ENCODE data around the gene HS3ST5.

Gene HS3ST5

DNA sequence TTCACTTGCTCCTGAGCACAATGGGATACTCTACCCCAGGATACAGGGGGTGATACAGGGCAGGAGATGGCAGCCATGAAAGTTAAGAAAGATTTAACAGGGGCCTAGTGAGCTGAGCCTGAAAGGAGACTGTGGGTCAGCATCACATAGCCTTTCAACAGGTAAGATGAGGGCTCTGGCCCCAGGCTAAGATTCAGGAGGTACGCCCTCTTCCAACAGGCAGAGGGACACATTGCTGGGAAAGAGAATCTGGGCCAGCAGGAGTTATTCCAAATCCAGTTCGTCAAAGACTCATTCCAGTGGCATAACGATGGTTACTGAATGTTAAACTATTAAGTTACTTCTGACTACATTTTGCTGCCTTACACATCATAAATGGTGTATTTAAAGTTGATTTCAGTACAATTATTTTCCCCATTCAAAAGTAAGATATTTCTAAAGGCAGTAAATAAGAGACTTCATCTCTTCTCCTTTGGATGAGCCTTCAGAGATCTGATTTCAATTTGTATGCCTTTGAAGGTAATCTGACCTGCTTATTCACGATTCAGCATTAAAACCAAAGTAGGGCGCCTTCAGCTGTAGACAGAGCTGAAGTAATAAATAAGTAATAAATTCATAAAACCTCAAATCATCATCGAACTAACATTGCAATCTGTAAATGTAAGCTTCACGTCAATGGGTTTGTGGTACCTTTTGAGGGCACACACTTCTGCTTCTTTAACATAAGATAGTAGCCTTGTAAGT, 62.4 kb downstream of the HS3ST5 start:
- TF ChIP-seq, protein P1, sequence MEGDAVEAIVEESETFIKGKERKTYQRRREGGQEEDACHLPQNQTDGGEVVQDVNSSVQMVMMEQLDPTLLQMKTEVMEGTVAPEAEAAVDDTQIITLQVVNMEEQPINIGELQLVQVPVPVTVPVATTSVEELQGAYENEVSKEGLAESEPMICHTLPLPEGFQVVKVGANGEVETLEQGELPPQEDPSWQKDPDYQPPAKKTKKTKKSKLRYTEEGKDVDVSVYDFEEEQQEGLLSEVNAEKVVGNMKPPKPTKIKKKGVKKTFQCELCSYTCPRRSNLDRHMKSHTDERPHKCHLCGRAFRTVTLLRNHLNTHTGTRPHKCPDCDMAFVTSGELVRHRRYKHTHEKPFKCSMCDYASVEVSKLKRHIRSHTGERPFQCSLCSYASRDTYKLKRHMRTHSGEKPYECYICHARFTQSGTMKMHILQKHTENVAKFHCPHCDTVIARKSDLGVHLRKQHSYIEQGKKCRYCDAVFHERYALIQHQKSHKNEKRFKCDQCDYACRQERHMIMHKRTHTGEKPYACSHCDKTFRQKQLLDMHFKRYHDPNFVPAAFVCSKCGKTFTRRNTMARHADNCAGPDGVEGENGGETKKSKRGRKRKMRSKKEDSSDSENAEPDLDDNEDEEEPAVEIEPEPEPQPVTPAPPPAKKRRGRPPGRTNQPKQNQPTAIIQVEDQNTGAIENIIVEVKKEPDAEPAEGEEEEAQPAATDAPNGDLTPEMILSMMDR (IDR thresholded peaks at IDR 0.05; ENCODE audit: borderline replicate concordance, insufficient read depth, low read depth, low read length) = no peak
- H3K4me3 ChIP-seq (ENCODE audit: low read depth, low read length) = no peak overlapping the region

DNA sequence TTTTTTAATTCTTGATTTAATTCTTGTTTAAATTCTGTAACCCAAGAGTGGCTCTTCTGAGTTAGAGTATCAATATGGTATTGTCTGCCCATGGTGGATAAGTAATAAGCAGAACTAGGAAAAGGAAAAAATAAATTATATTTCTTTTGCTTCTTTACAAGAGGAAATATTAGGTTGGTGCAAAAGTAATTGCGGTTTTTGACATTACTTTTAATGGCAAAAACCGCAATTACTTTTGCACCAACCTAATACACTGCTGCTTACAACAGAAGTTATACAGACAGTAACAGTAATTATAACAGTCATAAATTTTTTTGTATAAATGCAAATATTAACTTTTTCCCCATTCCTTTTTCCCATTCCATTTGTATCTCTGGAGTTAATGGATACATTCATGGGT, 65.6 kb downstream of the HS3ST5 start:
- TF ChIP-seq, protein P1 (IDR thresholded peaks at IDR 0.05; ENCODE audit: borderline replicate concordance, insufficient read depth, low read depth, low read length) = no peak

DNA sequence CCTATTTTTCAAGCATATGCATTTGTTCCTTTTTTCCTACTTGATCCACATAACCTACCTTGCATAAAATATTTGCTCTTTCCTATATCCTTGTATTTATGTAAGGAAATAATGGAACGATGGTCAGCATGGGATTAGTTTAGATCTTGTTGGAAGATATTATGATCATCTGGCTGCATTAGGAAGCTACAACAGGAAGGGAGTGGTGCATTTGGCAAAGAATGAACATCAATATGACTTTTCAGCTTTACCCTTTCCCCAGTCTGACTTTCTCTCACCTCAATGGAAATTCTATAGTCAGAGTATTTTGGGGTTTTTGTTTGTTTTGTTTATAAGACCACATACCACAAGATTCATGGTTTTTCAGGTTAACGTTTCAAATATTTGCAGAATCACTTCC, 66.0 kb downstream of the HS3ST5 start:
- TF ChIP-seq, protein P1 (IDR thresholded peaks at IDR 0.05; ENCODE audit: borderline replicate concordance, insufficient read depth, low read depth, low read length) = no peak
- H3K4me3 ChIP-seq (ENCODE audit: low read depth, low read length) = no peak overlapping the region

More for the DNA sequence above, 65.6 kb downstream of the HS3ST5 start:
- no peak overlapping the region for H3K4me3 ChIP-seq (ENCODE audit: low read depth, low read length)

DNA sequence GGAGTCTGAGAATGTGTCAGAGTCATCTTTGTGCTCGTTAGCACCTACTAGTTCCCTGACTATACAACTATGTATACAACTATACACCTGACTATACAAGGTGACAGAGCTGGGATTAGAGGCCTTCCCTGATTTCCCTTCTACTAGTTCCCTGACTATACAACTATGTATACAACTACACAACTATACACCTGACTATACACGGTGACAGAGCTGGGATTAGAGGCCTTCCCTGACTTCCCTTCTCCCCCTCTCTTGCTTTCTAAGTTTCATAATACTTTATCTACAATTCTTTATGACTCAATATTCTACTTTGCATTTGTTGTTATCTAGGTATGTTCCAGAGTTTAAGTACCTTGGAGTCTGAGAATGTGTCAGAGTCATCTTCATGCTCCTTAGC, 68.0 kb downstream of the HS3ST5 start:
- TF ChIP-seq, protein P1 (IDR thresholded peaks at IDR 0.05; ENCODE audit: borderline replicate concordance, insufficient read depth, low read depth, low read length) = no peak
- no peak overlapping the region for H3K4me3 ChIP-seq (ENCODE audit: low read depth, low read length)

DNA sequence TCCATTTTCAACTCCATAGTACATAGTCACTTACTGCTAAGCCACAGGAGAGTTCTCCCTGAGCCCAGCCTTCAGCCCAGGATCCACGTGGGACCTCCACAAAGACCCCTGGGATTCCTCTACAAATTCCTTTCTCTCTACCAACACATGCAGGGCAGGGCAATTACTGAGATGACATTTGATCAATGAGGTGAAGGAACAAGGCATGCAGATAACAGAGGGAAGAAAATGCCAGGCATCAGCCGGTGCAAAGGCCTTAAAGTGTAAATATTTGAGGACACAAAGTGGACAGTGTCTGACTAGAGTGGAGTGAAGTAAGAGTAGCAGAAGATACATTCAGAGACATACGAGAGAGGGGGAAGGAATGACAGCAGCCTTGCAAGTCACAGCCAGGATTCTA, 70.2 kb downstream of the HS3ST5 start:
- TF ChIP-seq, protein P1 (IDR thresholded peaks at IDR 0.05; ENCODE audit: borderline replicate concordance, insufficient read depth, low read depth, low read length) = no peak

DNA sequence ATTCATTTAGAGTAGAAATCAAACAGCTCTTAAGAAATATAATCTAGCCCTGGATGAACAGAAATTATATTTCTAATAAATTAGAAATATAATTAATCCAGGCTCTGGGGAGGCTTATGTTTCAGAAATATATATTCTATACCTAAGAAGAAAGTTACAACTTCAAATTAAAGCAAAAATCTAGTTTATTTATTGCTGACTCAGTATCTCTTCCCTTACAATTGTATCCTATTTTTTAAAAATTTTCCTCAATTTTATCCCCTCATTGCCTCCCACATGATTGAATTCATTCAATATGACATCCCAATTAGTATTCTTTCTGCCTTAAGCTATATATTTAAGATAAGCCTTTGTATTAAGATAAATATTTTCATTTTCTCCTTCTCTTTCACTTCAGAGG, 71.4 kb downstream of the HS3ST5 start:
- TF ChIP-seq, protein P1 (IDR thresholded peaks at IDR 0.05; ENCODE audit: borderline replicate concordance, insufficient read depth, low read depth, low read length) = no peak
- no peak overlapping the region for H3K4me3 ChIP-seq (ENCODE audit: low read depth, low read length)

More for the DNA sequence above, 70.2 kb downstream of the HS3ST5 start:
- H3K4me3 ChIP-seq (ENCODE audit: low read depth, low read length) = no peak overlapping the region

DNA sequence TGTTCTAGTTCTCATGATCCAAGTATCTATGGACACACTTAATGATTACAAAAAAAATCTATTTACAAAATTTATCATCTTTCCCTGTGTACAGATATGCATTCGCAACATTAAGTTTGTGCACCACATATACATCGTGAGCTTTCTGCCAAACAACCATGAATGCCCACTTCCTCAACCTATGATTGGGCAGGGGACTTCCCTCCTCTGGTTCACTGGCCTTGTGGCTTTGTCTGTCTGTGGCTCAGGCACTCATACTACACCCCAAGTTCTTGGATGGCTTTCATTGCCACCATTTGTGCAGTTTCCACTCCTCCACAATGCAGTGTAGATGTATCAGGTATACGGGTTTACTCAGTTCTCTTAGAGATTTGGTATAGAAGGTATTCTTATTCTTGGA, 74.9 kb downstream of the HS3ST5 start:
- H3K4me3 ChIP-seq (ENCODE audit: low read depth, low read length) = no peak overlapping the region
- TF ChIP-seq, protein P1 (IDR thresholded peaks at IDR 0.05; ENCODE audit: borderline replicate concordance, insufficient read depth, low read depth, low read length) = no peak
